ENCODE measurements around the gene KCNAB2.

The KCNAB2 gene

GRCh38 chr1:6113116-6113515, 67.4 kb downstream of the KCNAB2 start:
- no peak for DNase-seq

DNA sequence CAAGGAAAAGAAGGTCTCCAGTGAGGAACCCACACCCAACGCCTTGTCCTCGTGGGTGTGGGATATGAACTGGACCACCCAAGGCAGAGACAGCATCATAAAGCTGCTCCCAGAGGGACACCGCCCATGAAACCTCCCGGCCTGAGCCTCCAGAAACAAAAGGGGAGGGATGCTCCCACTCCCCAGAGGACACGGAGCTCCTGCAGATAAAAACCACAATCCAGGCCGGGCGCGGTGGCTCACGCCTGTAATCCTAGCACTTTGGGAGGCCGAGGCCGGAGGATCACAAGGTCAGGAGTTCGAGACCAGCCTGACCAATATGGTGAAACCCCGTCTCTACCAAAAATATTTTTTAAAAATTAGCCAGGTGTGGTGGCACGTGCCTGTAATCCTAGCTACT, 68.1 kb downstream of the KCNAB2 start:
- no peak for DNase-seq

GRCh38 chr1:6116137-6116536, 70.4 kb downstream of the KCNAB2 start:
- no peak for DNase-seq

- DNase-seq: no peak
Measured at GRCh38 chr1:6117064-6117463, 71.4 kb downstream of the KCNAB2 start.

GRCh38 chr1:6117624-6118023, 71.9 kb downstream of the KCNAB2 start:
- DNase-seq: no peak

GRCh38 chr1:6118415-6118814, 72.7 kb downstream of the KCNAB2 start:
- no peak for DNase-seq

DNA sequence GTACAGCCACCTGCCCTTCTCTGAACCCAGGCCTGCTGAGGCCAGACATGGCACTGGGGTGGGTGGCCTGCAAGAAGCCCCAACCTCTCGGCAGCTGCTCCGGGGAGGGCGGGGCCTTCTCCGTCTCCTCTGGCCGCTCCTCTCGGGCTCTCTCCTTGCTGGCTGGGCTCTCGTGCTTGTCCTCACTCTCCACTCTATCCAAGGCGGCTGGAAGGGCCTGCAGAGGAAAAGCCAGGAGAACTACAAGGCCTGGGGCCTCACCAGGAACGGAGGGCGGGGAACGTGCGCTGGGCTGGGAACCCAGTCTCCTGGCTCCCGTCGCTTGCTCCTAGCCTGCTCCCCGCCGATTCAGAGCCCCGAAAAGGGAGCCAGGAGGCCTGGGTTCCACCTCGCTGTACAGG, 75.3 kb downstream of the KCNAB2 start:
- no peak for DNase-seq

DNA sequence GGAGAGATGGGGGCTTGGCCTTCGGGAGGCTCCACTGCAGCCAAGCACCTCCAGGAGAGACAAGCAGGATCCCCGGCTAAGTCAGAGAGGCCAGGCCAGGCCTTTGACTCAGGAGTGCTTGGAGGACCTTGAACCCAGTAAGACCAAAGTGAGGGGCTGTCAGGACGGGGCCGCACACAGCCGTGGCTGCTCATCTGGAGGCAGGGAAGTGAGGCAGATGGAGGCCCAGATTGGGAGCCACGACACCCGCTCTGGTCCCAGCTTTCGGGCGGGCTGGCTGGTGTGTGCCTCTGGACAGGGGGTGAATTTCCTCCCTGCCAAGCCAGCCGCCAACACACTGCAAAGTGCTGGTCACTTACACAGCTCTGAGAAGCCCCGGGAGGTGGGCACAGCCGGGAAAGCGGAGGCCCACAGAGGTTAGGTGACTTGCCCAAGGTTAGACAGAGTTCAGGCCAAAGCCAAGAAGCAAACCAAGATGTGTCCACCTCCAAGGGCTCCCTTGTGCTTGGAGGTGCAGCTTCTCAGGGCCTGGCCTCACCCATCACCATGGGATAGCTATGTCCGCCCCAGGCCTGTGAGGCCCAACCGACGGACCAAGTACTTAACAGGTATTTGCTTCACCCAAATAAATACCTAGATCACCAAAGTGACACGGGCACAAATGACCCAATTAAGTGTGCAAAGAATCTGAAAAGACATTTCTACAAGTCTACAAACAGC, 76.1 kb downstream of the KCNAB2 start:
- no peak for DNase-seq

GRCh38 chr1:6123083-6123482, 77.4 kb downstream of the KCNAB2 start:
- no peak for DNase-seq

DNA sequence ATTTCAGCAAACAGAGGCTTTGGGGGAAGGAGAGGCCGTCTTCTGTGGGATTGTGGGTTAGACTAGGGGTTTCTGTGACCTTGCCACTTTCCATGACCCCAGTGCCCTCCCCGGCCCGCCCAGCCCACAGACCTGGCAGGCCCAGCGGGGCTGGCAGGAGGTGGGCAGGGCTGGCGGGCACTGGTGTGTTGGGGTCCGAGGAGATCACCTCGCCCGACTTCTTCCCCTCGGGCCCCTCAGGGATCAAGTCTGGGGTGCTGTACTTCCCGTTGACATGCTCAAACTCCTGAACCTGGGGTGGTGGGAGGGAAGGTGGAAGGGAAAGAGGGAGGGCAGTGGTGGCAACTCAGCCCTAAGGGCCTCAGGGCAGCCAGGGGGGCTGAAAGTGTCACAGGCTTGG, 78.1 kb downstream of the KCNAB2 start:
- DNase-seq: no peak

- DNase-seq: no peak
Measured at GRCh38 chr1:6124341-6124740, 78.7 kb downstream of the KCNAB2 start.

DNA sequence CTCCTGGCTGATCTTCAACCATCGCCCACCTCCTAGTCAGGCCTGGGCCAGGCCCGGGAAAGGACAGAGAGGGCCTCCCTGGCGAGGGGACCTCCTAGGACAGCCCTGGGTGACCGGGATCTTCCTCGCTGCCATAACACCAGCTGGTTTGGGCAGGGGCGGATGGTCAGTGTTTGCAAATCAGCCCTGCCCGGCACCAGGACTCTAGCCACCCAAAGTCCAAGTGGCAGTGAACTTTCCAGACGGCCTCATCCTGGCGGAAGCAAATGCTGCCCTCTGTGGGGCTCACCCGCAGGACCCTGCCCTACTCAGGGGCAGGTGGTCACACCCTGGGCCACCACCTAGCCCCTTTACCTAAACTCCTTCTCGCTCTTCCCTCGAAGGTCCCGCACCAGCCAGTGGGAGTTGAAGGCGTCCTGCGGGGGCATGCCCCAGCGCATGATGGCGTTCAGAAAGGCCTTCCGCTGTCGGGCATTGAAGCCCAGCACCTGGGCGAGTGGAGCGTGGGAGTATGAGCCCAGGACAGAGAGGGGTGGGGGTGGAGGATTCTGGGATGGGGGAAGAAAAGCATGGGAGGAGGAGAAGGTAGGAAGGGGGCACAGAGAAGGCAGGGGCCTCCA, 79.2 kb downstream of the KCNAB2 start:
- no peak for DNase-seq

- no peak for DNase-seq
Measured at GRCh38 chr1:6125366-6125765, 79.7 kb downstream of the KCNAB2 start.

GRCh38 chr1:6126028-6126427, 80.3 kb downstream of the KCNAB2 start:
- DNase-seq: no peak

GRCh38 chr1:6126521-6127067, 80.9 kb downstream of the KCNAB2 start:
- no peak for DNase-seq

DNA sequence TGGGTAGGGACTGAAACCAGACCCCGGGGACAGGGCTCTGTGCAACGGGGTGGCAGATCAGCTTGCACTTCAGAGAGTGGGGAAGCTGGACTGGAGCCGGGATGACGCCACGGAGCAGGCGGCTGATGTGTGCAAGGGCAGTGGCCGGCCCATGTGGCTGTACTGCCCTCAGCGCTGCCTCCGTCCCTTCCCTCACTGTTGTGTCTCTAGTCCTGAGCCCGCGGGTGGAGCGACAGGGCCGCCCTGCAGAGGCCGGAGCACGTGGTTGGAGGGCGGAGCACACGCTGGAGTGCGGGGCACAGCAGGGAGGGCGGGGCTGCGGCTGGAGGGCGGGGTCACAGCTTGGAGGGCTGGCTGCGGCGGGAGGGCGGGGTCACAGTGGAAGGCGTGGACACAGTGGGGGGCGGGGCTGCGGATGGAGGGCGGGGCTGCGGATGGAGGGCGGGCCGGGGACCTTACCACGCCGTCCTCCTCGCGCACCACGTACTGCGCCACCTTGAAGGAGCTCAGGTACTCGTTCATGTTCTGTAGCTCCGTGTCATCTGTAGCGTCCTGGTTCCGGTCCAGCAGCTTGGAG, 82.0 kb downstream of the KCNAB2 start:
- peak; percentile 48 for DNase-seq

- no peak for DNase-seq
Measured at GRCh38 chr1:6128276-6129081, 82.8 kb downstream of the KCNAB2 start.

- DNase-seq: no peak
Measured at GRCh38 chr1:6129313-6129712, 83.6 kb downstream of the KCNAB2 start.

DNA sequence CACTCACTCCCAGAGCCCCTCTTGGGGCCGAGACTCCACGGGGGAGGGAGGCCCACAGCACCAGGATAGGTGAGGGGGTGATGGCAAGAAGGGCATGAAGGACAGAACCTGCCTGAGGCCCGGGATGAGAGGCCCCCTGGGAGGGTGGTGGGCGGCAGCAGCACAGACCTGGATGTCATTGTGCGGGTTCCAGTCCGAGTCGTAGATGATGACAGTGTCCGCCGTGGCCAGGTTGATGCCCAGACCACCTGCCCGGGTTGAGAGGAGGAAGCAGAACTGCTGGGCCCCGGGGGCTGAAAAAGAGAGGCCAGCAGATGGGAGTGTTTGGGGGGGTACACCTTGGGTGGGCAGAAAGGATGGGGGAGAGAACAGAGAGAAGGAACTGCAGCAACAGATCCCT, 84.3 kb downstream of the KCNAB2 start:
- no peak for DNase-seq

GRCh38 chr1:6130596-6130995, 84.9 kb downstream of the KCNAB2 start:
- DNase-seq: no peak

DNA sequence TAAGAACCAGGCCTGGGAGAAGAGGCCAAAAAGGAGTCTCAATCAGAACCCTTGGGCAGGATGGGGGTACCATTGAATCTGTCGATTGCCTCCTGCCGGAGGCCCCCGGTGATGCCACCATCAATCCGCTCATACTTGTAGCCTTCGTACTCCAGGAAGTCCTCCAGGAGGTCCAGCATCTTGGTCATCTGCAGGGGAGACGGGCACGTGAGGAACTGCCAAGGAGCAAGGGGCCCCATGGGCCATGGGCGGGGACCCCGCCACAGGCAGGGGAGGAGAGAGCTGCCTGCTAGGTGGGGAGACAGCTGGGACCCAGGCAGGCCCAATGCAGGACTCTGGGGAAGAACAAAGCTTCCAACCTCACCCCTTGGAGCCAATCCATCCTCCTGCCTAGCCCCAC, 85.9 kb downstream of the KCNAB2 start:
- DNase-seq: no peak

- DNase-seq: no peak
Measured at GRCh38 chr1:6133146-6133895, 87.6 kb downstream of the KCNAB2 start.

DNA sequence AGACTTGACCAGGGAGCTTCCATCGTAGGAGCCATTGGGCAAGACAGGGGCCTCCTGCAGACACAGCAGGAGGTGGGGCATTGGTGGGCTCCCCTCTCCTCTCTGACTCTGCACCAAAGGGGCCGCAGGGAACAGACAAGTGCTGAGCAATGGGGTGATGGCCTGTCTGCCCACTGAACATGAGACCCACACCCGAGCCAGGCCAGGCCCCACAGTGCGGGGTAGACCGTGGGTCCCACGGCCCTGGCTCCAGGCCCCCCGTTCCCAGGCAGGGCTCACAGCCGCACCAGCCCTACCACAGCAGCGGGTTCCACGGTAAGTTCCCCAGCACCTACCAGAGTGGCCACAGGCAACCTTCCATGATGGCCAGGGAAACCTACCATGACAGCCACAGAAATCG, 88.5 kb downstream of the KCNAB2 start:
- no peak for DNase-seq
